Heart right ventricle (tissue), 16 donors: ENCODE data around the gene MR1. TPM values are rescaled to one million over a fixed set of nuclear protein-coding genes. Genes with fewer than 3 reads are reported as not detected.

Experiments
- ATAC-seq, 8 donors: fragments of 200-7000 bp; cut with Tn5 transposase; one replicate each; pipeline ENCODE4 v1.9.1; 2020; ENCODE audit warnings: mild to moderate bottlenecking in 8 of 8, moderate library complexity in 8 of 8, moderate number of reproducible peaks in 1 of 8
- DNase-seq, 2 donors: peaks; one replicate each; pipeline ENCODE4 v3.0.0-alpha.2; 2020
- H3K27ac ChIP-seq, 10 donors: fragments of 200-600 bp; sonication (generic) in 2 of 10; one replicate each; pipeline versions ENCODE4 v1.5.0 to v1.8.0; 2020 to 2022; ENCODE audit warnings: mild to moderate bottlenecking in 3 of 10
- H3K27me3 ChIP-seq, 7 donors: fragments of 200-600 bp; one replicate each; pipeline ENCODE4 v1.8.0; 2021 to 2022; ENCODE audit warnings: mild to moderate bottlenecking in 2 of 7
- H3K36me3 ChIP-seq, 9 donors: fragments of 200-600 bp; sonication (generic) in 1 of 9; one replicate each; pipeline versions ENCODE4 v1.5.0 to v1.8.0; 2020 to 2022; ENCODE audit warnings: mild to moderate bottlenecking in 2 of 9
- H3K4me1 ChIP-seq, 9 donors: fragments of 200-600 bp; sonication (generic) in 1 of 9; one replicate each; pipeline versions ENCODE4 v1.5.0 to v1.8.0; 2020 to 2022; ENCODE audit warnings: mild to moderate bottlenecking in 4 of 9
- H3K4me3 ChIP-seq, 10 donors: fragments of 200-600 bp; sonication (generic) in 2 of 10; one replicate each; pipeline versions ENCODE4 v1.5.0 to v1.8.0; 2020 to 2022; ENCODE audit warnings: mild to moderate bottlenecking in 7 of 10, moderate library complexity in 2 of 10
- H3K9me3 ChIP-seq, 11 donors: fragments of 200-600 bp in 10 of 11; sonication (generic) in 2 of 11; one replicate each; pipeline versions ENCODE4 v1.5.0 to v1.8.0; 2013 to 2022; ENCODE audit warnings: mild to moderate bottlenecking in 2 of 11, control low read depth in 1 of 11, moderate library complexity in 1 of 11
- WGBS, 2 donors: extraction: QIAGEN DNeasy Blood & Tissue Kit; methylation state at CpG; one replicate each; pipeline ENCODE4 v1.1.7; 2013; ENCODE audit warnings: inconsistent platforms in 1 of 2; 5-methylcytosine and 5-hydroxymethylcytosine counted together
- intact Hi-C, 10 donors: fragments of 100-400 bp; cut with DNase I; formaldehyde crosslinking; loops; one replicate each; pipeline versions ENCODE4 v1.11.1 to v1.14.2; 2022
- polyA plus RNA-seq, 2 donors: library from polyadenylated mRNA; stranded (reverse); fragments of 200-250 nt; gene quantifications; one replicate each; pipeline ENCODE4 v1.2.3, GENCODE V29; 2013
- total RNA-seq, 10 donors: library from RNA; stranded (reverse); fragmentation: NEBNext Ultra II Directional in 3 of 10; extraction: Animal tissue kit (Norgen Biotek cat#: 25700) in 3 of 10; gene quantifications; one replicate each; pipeline versions ENCODE4 v1.2.1 to v1.2.4, GENCODE V29; 2021 to 2023
- TF ChIP-seq, protein P1 (sequence below), 9 donors: fragments of 200-600 bp; sonication (generic) in 2 of 9; IDR thresholded peaks; one replicate each; pipeline versions ENCODE4 v1.5.0 to v1.8.0; 2021 to 2022; ENCODE audit warnings: antibody characterized with exemption in 9 of 9, mild to moderate bottlenecking in 5 of 9, moderate library complexity in 1 of 9
- donor health status: Arrhythmogenic right ventricular cardiomyopathy.
- donor health status: ischemic (EF 13 %, LVEDD 7.1; RV severe dilation, severe dysfunction).
- donor health status: healthy with polysubstance abuse.
- donor health status: DM: no; HTN: yes; CAD: no.
- donor health status: DM: no; HTN: no; CAD: no.
- donor health status: ischemic (EF 25% LVEDD 6.9; RV normal size, moderate dysfunction).
- donor health status: ischemic (EF 25% LVEDD 5.7; RV mildly dilated, moderate dysfunction).
- donor health status: healthy.
- donor health status: DM: yes; HTN: yes; CAD: no.
- donor health status: Ischemic cardiomyopathy.
- donor health status: ischemic (EF 35%, LVEDD 5.7; RV mildly dilated, moderate dysfunction).
- donor health status: nonischemic (EF 11% LVEDD 7.7; RV severe dilation, severe dysfunction).
- donor health status: DM: yes; HTN: yes; CAD: no.
- donor health status: PGD.
- donor health status: ischemic (EF 29% LVEDD 5.4; RV normal size, mild dysfunction).
- donor health status: nonischemic (EF 23%, LVEDD 6.1; RV moderate dilation, normal function).

Gene MR1
- total and polyA plus RNA-seq, 12 donors: 0.88 to 8.2 (median 2.7) TPM

- Histone ChIP-seq H3K9me3 (no peaks in the 10 kb centered on the region), H3K4me1 (peaks cover 3 to 89% (median 70%) of the 10 kb centered on the region in 9 donors), H3K27ac (peak overlapping the region in 6 of 10 donors; percentile 13 to 78 (median 54)), H3K27me3 (no peaks in the 10 kb centered on the region), H3K4me3 (no peak overlapping the region), H3K36me3 (peaks cover 0 to 20% (median 0%) of the 10 kb centered on the region in 9 donors)
- WGBS, 2 donors: 75% methylated on average over 7 of the region's 7 CpGs
- peak in 1 of 8 donors; percentile 10 for ATAC-seq
- TF ChIP-seq, protein P1, sequence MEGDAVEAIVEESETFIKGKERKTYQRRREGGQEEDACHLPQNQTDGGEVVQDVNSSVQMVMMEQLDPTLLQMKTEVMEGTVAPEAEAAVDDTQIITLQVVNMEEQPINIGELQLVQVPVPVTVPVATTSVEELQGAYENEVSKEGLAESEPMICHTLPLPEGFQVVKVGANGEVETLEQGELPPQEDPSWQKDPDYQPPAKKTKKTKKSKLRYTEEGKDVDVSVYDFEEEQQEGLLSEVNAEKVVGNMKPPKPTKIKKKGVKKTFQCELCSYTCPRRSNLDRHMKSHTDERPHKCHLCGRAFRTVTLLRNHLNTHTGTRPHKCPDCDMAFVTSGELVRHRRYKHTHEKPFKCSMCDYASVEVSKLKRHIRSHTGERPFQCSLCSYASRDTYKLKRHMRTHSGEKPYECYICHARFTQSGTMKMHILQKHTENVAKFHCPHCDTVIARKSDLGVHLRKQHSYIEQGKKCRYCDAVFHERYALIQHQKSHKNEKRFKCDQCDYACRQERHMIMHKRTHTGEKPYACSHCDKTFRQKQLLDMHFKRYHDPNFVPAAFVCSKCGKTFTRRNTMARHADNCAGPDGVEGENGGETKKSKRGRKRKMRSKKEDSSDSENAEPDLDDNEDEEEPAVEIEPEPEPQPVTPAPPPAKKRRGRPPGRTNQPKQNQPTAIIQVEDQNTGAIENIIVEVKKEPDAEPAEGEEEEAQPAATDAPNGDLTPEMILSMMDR (IDR thresholded peaks at IDR 0.05): no peak
- intact Hi-C loops: loop anchor here in 1 of 10 donors (5.0 kb wide), 1 partner anchor 40 kb away; no protein-coding TSS in a partner anchor
- DNase-seq: no peak
Measured at GRCh38 chr1:181097242-181097641, 63.5 kb downstream of the MR1 start.

GRCh38 chr1:181099152-181100014, 65.6 kb downstream of the MR1 start:
- no peaks in the 10 kb centered on the region for H3K36me3 ChIP-seq
- TF ChIP-seq, protein P1 (IDR thresholded peaks at IDR 0.05): no peak
- H3K9me3 ChIP-seq: no peaks in the 10 kb centered on the region
- peaks cover 3 to 89% (median 65%) of the 10 kb centered on the region in 9 donors for H3K4me1 ChIP-seq
- DNase-seq: no peak
- H3K27ac ChIP-seq: peak overlapping the region in 3 of 10 donors; percentile 10 to 31 (median 31)
- 38 to 45% methylated on average over 11 of the region's 11 CpGs for WGBS, 2 donors
- no peak for ATAC-seq
- H3K27me3 ChIP-seq: no peaks in the 10 kb centered on the region
- intact Hi-C loops: loop anchor here in 1 of 10 donors (5.0 kb wide), 1 partner anchor 38 kb away; no protein-coding TSS in a partner anchor
- H3K4me3 ChIP-seq: no peak overlapping the region

- Histone ChIP-seq H3K4me3 (no peak overlapping the region), H3K9me3 (no peaks in the 10 kb centered on the region), H3K27ac (peak overlapping the region in 2 of 10 donors; percentile 10 to 97), H3K27me3 (no peaks in the 10 kb centered on the region), H3K4me1 (peaks cover 3 to 85% (median 60%) of the 10 kb centered on the region in 9 donors), H3K36me3 (no peaks in the 10 kb centered on the region)
- 69 to 73% methylated on average over 10 of the region's 10 CpGs for WGBS, 2 donors
- no peak for ATAC-seq
- intact Hi-C loops: no loop called here
- DNase-seq: no peak
- TF ChIP-seq, protein P1 (IDR thresholded peaks at IDR 0.05): no peak
Measured at GRCh38 chr1:181100015-181100905, 66.5 kb downstream of the MR1 start.

GRCh38 chr1:181100934-181101333, 67.2 kb downstream of the MR1 start:
- peak overlapping the region in 1 of 10 donors; percentile 97 for H3K27ac ChIP-seq
- no peak overlapping the region for H3K4me3 ChIP-seq
- DNase-seq (no peak), ATAC-seq (no peak)
- TF ChIP-seq, protein P1 (IDR thresholded peaks at IDR 0.05): no peak
- no peaks in the 10 kb centered on the region for H3K27me3 ChIP-seq
- intact Hi-C loops: no loop called here
- no peaks in the 10 kb centered on the region for H3K9me3 ChIP-seq
- 93 to 96% methylated on average over 4 of the region's 4 CpGs for WGBS, 2 donors
- H3K4me1 ChIP-seq: peaks cover 2 to 84% (median 57%) of the 10 kb centered on the region in 9 donors
- no peaks in the 10 kb centered on the region for H3K36me3 ChIP-seq
